H1 (cell line): ENCODE measurements around the gene LRP5. TPM values are rescaled to one million over a fixed set of nuclear protein-coding genes. Genes with fewer than 3 reads are reported as not detected.

Source experiments
- CHD1 ChIP-seq: IDR thresholded peaks from 2 replicates; pipeline ENCODE4 v1.6.1; 2012; ENCODE audit warnings: low read depth, low read length, improper control_type of control experiment
- GABPA ChIP-seq: IDR thresholded peaks from 2 replicates; pipeline ENCODE4 v1.6.1; 2011; ENCODE audit warnings: mild to moderate bottlenecking, low read length, moderate library complexity, borderline replicate concordance; ENCODE audit not compliant: insufficient read depth
- MAX ChIP-seq: IDR thresholded peaks from 2 replicates; pipeline ENCODE4 v1.6.1; 2012; ENCODE audit warnings: inconsistent platforms
- polyA plus RNA-seq, 7 experiments: library from polyadenylated mRNA; depleted of rRNA in 3 of 7; stranded (reverse) in 5 of 7; unstranded in 2 of 7; fragments of >200 nt in 5 of 7; fragments of 200-250 nt in 2 of 7; gene quantifications; 1 replicate in 5 of 7; 2 replicates in 1 of 7; 4 replicates in 1 of 7; pipeline versions ENCODE4 v1.2.1 to v1.2.3, GENCODE V29; 2011 to 2013; ENCODE audit warnings: missing spikeins in 2 of 7, mixed read lengths in 2 of 7
- total RNA-seq: library from RNA; stranded (reverse); fragmentation: NEBNext Ultra II Directional; extraction: Animal tissue kit (Norgen Biotek cat#: 25700); gene quantifications from 2 replicates; pipeline ENCODE4 v1.2.1, GENCODE V29; 2021
- TF ChIP-seq, protein P1 (sequence below), 3 experiments: IDR thresholded peaks; 1 replicate in 2 of 3; 2 replicates in 1 of 3; pipeline versions ENCODE4 v1.5.1 to v1.6.1; 2011; ENCODE audit warnings: low read length in 3 of 3, mild to moderate bottlenecking in 3 of 3, inconsistent platforms in 2 of 3, low read depth in 1 of 3, moderate library complexity in 1 of 3; ENCODE audit not compliant: insufficient read depth in 1 of 3; ENCODE audit errors: control extremely low read depth in 1 of 3

The LRP5 gene
- total and polyA plus RNA-seq, 2 of the 8 experiments (the other 6 are each of a cell fraction or from before 2014, with no cell fraction given): 19.0 to 38.9 TPM

DNA sequence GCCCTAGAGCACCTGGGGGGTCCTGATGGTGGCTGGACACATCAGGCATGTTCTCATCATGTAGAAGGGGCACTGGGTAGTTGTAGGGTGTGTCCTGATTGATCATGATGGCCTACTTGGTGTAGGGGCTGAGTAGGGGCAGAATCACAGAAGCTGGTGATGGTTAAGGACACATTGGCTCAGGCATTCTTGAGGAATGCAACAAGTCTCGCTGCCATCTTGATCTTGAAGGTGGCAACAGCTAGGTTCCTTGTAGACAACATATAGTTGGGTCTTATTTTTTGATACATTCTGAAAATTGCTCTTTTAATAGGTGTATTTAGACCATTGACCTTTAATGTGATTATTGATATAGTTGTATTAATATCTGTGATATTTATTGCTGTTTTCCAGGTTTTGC is 176.2 kb downstream of the LRP5 start (continued):
- TF ChIP-seq, protein P1, sequence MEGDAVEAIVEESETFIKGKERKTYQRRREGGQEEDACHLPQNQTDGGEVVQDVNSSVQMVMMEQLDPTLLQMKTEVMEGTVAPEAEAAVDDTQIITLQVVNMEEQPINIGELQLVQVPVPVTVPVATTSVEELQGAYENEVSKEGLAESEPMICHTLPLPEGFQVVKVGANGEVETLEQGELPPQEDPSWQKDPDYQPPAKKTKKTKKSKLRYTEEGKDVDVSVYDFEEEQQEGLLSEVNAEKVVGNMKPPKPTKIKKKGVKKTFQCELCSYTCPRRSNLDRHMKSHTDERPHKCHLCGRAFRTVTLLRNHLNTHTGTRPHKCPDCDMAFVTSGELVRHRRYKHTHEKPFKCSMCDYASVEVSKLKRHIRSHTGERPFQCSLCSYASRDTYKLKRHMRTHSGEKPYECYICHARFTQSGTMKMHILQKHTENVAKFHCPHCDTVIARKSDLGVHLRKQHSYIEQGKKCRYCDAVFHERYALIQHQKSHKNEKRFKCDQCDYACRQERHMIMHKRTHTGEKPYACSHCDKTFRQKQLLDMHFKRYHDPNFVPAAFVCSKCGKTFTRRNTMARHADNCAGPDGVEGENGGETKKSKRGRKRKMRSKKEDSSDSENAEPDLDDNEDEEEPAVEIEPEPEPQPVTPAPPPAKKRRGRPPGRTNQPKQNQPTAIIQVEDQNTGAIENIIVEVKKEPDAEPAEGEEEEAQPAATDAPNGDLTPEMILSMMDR (IDR thresholded peaks at IDR 0.05; ENCODE audit: control extremely low read depth in 1 of 3, insufficient read depth in 1 of 3, low read depth in 1 of 3, low read length in 3 of 3): no peak
- TF ChIP-seq CHD1 (no peak), GABPA (no peak), MAX (no peak)
